Progenitor cell of endocrine pancreas (in vitro differentiated cells): Measurements from ENCODE around the gene HNF1B. TPM values are rescaled to one million over a fixed set of nuclear protein-coding genes. Genes with fewer than 3 reads are reported as not detected.

Experiments used
- DNase-seq: peaks from one replicate; pipeline ENCODE4 v3.0.0; 2021; ENCODE audit warnings: low spot score; ENCODE audit not compliant: unreplicated experiment
- H3K27ac Mint-ChIP-seq: 2 replicates; pipeline ENCODE4 v1.8.0; 2021; ENCODE audit warnings: mild to moderate bottlenecking, moderate library complexity, mixed read lengths
- H3K27me3 Mint-ChIP-seq: 2 replicates; pipeline ENCODE4 v1.8.0; 2021; ENCODE audit warnings: mixed read lengths
- H3K36me3 Mint-ChIP-seq: 2 replicates; pipeline ENCODE4 v1.8.0; 2022; ENCODE audit warnings: mixed read lengths; ENCODE audit not compliant: insufficient read depth
- H3K4me1 Mint-ChIP-seq: 2 replicates; pipeline ENCODE4 v1.8.0; 2021; ENCODE audit warnings: low read depth, mixed read lengths
- H3K4me3 Mint-ChIP-seq: 2 replicates; pipeline ENCODE4 v1.8.0; 2021; ENCODE audit warnings: low read depth, mild to moderate bottlenecking, moderate library complexity, mixed read lengths
- H3K9me3 Mint-ChIP-seq: 2 replicates; pipeline ENCODE4 v1.8.0; 2021; ENCODE audit warnings: low read depth, mixed read lengths
- CTCF ChIP-seq: fragments of 200-600 bp; sonication (generic); IDR thresholded peaks from one replicate; pipeline ENCODE4 v1.5.0; 2021; ENCODE audit warnings: antibody characterized with exemption, mild to moderate bottlenecking; ENCODE audit not compliant: unreplicated experiment
- total RNA-seq: library from RNA; stranded (reverse); gene quantifications from 2 replicates; pipeline ENCODE4 v1.2.1, GENCODE V29; 2021

Gene HNF1B
- total RNA-seq, 1 donor from 2014 or later, result 99.1 TPM

GRCh38 chr17:37706446-37706845 is 38.4 kb downstream of the HNF1B start:
- H3K4me1 Mint-ChIP-seq, result peaks cover 62% of the 10 kb centered on the region
- peak overlapping the region; percentile 73 for H3K27ac Mint-ChIP-seq
- peaks cover 70% of the 10 kb centered on the region for H3K36me3 Mint-ChIP-seq
- no peaks in the 10 kb centered on the region for H3K27me3 Mint-ChIP-seq
- no peak for TF ChIP-seq CTCF
- no peak overlapping the region for H3K4me3 Mint-ChIP-seq
- peaks cover 6% of the 10 kb centered on the region for H3K9me3 Mint-ChIP-seq
- DNase-seq, result no peak

- Mint-ChIP-seq H3K27ac (no peak overlapping the region), H3K4me3 (no peak overlapping the region), H3K4me1 (peaks cover 53% of the 10 kb centered on the region), H3K9me3 (no peaks in the 10 kb centered on the region), H3K27me3 (no peaks in the 10 kb centered on the region), H3K36me3 (peaks cover 74% of the 10 kb centered on the region)
- no peak for DNase-seq
- TF ChIP-seq CTCF, result no peak
Observed at GRCh38 chr17:37702598-37702997, 42.3 kb downstream of the HNF1B start.

GRCh38 chr17:37701496-37701898 is 43.4 kb downstream of the HNF1B start:
- Mint-ChIP-seq H3K9me3 (no peaks in the 10 kb centered on the region), H3K36me3 (peaks cover 79% of the 10 kb centered on the region), H3K27ac (peak overlapping the region; percentile 49), H3K4me1 (peaks cover 55% of the 10 kb centered on the region), H3K4me3 (no peak overlapping the region), H3K27me3 (no peaks in the 10 kb centered on the region)
- peak; percentile 59 for TF ChIP-seq CTCF
- DNase-seq, result no peak

GRCh38 chr17:37700881-37701280 is 44.0 kb downstream of the HNF1B start:
- no peaks in the 10 kb centered on the region for H3K27me3 Mint-ChIP-seq
- H3K9me3 Mint-ChIP-seq, result peaks cover under 1% of the 10 kb centered on the region
- DNase-seq, result no peak
- H3K4me3 Mint-ChIP-seq, result no peak overlapping the region
- no peak for TF ChIP-seq CTCF
- no peak overlapping the region for H3K27ac Mint-ChIP-seq
- peaks cover 81% of the 10 kb centered on the region for H3K36me3 Mint-ChIP-seq
- peaks cover 52% of the 10 kb centered on the region for H3K4me1 Mint-ChIP-seq

- peaks cover 3% of the 10 kb centered on the region for H3K9me3 Mint-ChIP-seq
- H3K4me1 Mint-ChIP-seq, result peaks cover 56% of the 10 kb centered on the region
- H3K27me3 Mint-ChIP-seq, result no peaks in the 10 kb centered on the region
- peak overlapping the region; percentile 91 for H3K27ac Mint-ChIP-seq
- H3K4me3 Mint-ChIP-seq, result no peak overlapping the region
- no peak for TF ChIP-seq CTCF
- H3K36me3 Mint-ChIP-seq, result peaks cover 76% of the 10 kb centered on the region
- no peak for DNase-seq
Observed at GRCh38 chr17:37699285-37699973, 45.4 kb downstream of the HNF1B start.
